Large intestine (tissue), 12 donors: ENCODE measurements around the gene MYCBPAP. TPM values are rescaled to one million over a fixed set of nuclear protein-coding genes. Genes with fewer than 3 reads are reported as not detected.

Experiments used
- DNase-seq, 2 donors: peaks; one replicate each; pipeline versions ENCODE4 v3.0.0 to v3.0.0-alpha.2; 2013
- H3K27ac ChIP-seq: one replicate; pipeline ENCODE4 v1.5.1; 2013; ENCODE audit warnings: low read length
- H3K27me3 ChIP-seq: 2 replicates; pipeline ENCODE4 v1.6.1; 2013; ENCODE audit warnings: low read length; ENCODE audit not compliant: control insufficient read depth, insufficient read depth
- H3K36me3 ChIP-seq: 2 replicates; pipeline ENCODE4 v1.6.1; 2013; ENCODE audit warnings: low read length; ENCODE audit not compliant: control insufficient read depth, insufficient read depth
- H3K4me1 ChIP-seq: one replicate; pipeline ENCODE4 v1.6.1; 2013; ENCODE audit warnings: low read length; ENCODE audit not compliant: control insufficient read depth, insufficient read depth
- H3K4me3 ChIP-seq: one replicate; pipeline ENCODE4 v1.5.1; 2013; ENCODE audit warnings: low read length
- H3K9me3 ChIP-seq: one replicate; pipeline ENCODE4 v1.6.1; 2013; ENCODE audit warnings: mild to moderate bottlenecking, low read depth, low read length, moderate library complexity; ENCODE audit not compliant: control insufficient read depth
- WGBS: methylation state at CpG from one replicate; pipeline ENCODE4 v1.1.5; 2013; ENCODE audit warnings: low lambda C conversion rate; ENCODE audit not compliant: insufficient coverage; 5-methylcytosine and 5-hydroxymethylcytosine counted together
- long read RNA-seq, 11 donors: transcript quantifications; one replicate each; lab custom pipeline, GENCODE V29; 2026
- polyA plus RNA-seq: library from polyadenylated mRNA; unstranded; fragments of 120-200 nt; gene quantifications from one replicate; pipeline ENCODE4 v1.2.1, GENCODE V29; 2013

MYCBPAP gene
- 1.8 TPM for polyA plus RNA-seq
- long read RNA-seq, donor 1: 0 reads
- long read RNA-seq, donor 2: 0 reads
- long read RNA-seq, donor 3: 0 reads
- long read RNA-seq, donor 4: 0 reads
- long read RNA-seq, donor 5: 0 reads
- long read RNA-seq, donor 6: 0 reads
- long read RNA-seq, donor 7: 0 reads
- long read RNA-seq, donor 8: 0 reads
- long read RNA-seq, donor 9: 0 reads
- long read RNA-seq, donor 10: 0 reads
- long read RNA-seq, donor 11: 0 reads

- H3K9me3 ChIP-seq: no peaks in the 10 kb centered on the region
- H3K4me1 ChIP-seq: peaks cover 31% of the 10 kb centered on the region
- no CpG with 5 or more reads among the region's 66 CpGs for WGBS
- H3K27me3 ChIP-seq: no peaks in the 10 kb centered on the region
- DNase-seq: peak; percentile 76 to 84
- peak within 1 kb of the TSS; percentile 56 for H3K27ac ChIP-seq
- no peaks in the 10 kb centered on the region for H3K36me3 ChIP-seq
- peak within 1 kb of the TSS; percentile 41 for H3K4me3 ChIP-seq
These were observed at the start of gene MYCBPAP for GRCh38 chr17:50507871-50508572. MYCBPAP (plus strand) TSS chr17:50508439; CDS start chr17:50508675, 236 bp downstream.

- Histone ChIP-seq H3K4me3 (no peak overlapping the region), H3K27me3 (no peaks in the 10 kb centered on the region), H3K4me1 (peaks cover 21% of the 10 kb centered on the region), H3K27ac (peak overlapping the region; percentile 71), H3K36me3 (peaks cover 26% of the 10 kb centered on the region), H3K9me3 (no peaks in the 10 kb centered on the region)
- peak; percentile 81 to 88 for DNase-seq
- WGBS: 80% methylated on average over 1 of the region's 16 CpGs
These were observed 49.2 kb upstream of the MYCBPAP start for GRCh38 chr17:50458701-50459676.

GRCh38 chr17:50459756-50460155, 48.5 kb upstream of the MYCBPAP start:
- H3K9me3 ChIP-seq: no peaks in the 10 kb centered on the region
- peaks cover 21% of the 10 kb centered on the region for H3K4me1 ChIP-seq
- DNase-seq: no peak
- no peak overlapping the region for H3K4me3 ChIP-seq
- peaks cover 28% of the 10 kb centered on the region for H3K36me3 ChIP-seq
- peak overlapping the region; percentile 30 for H3K27ac ChIP-seq
- no CpG with 5 or more reads among the region's 4 CpGs for WGBS
- H3K27me3 ChIP-seq: no peaks in the 10 kb centered on the region

- no peak overlapping the region for H3K4me3 ChIP-seq
- H3K9me3 ChIP-seq: no peaks in the 10 kb centered on the region
- WGBS: no CpG with 5 or more reads among the region's 9 CpGs
- DNase-seq: no peak
- H3K27me3 ChIP-seq: no peaks in the 10 kb centered on the region
- peaks cover 21% of the 10 kb centered on the region for H3K4me1 ChIP-seq
- H3K27ac ChIP-seq: no peak overlapping the region
- peaks cover 33% of the 10 kb centered on the region for H3K36me3 ChIP-seq
These were observed 47.3 kb upstream of the MYCBPAP start for GRCh38 chr17:50460831-50461526.

- DNase-seq: no peak
- Histone ChIP-seq H3K27ac (no peak overlapping the region), H3K36me3 (peaks cover 33% of the 10 kb centered on the region), H3K9me3 (no peaks in the 10 kb centered on the region), H3K4me3 (no peak overlapping the region), H3K27me3 (no peaks in the 10 kb centered on the region), H3K4me1 (peaks cover 26% of the 10 kb centered on the region)
- WGBS: no CpG with 5 or more reads among the region's 14 CpGs
These were observed 46.6 kb upstream of the MYCBPAP start for GRCh38 chr17:50461550-50462132.

GRCh38 chr17:50462446-50462845, 45.8 kb upstream of the MYCBPAP start:
- H3K4me3 ChIP-seq: no peak overlapping the region
- H3K9me3 ChIP-seq: no peaks in the 10 kb centered on the region
- peaks cover 30% of the 10 kb centered on the region for H3K4me1 ChIP-seq
- H3K27me3 ChIP-seq: peaks cover 2% of the 10 kb centered on the region
- H3K36me3 ChIP-seq: peaks cover 33% of the 10 kb centered on the region
- whole genome bisulfite sequencing: no CpG with 5 or more reads among the region's 9 CpGs
- H3K27ac ChIP-seq: no peak overlapping the region
- no peak for DNase-seq

GRCh38 chr17:50464121-50464520, 44.1 kb upstream of the MYCBPAP start:
- DNase-seq: no peak
- Histone ChIP-seq H3K4me3 (no peak overlapping the region), H3K9me3 (peaks cover 6% of the 10 kb centered on the region), H3K36me3 (peaks cover 33% of the 10 kb centered on the region), H3K27ac (no peak overlapping the region), H3K4me1 (peaks cover 25% of the 10 kb centered on the region), H3K27me3 (peaks cover 17% of the 10 kb centered on the region)
- WGBS: no CpG with 5 or more reads among the region's 3 CpGs

- H3K36me3 ChIP-seq: peaks cover 33% of the 10 kb centered on the region
- peaks cover 25% of the 10 kb centered on the region for H3K4me1 ChIP-seq
- no peak overlapping the region for H3K4me3 ChIP-seq
- H3K9me3 ChIP-seq: peaks cover 6% of the 10 kb centered on the region
- H3K27ac ChIP-seq: no peak overlapping the region
- DNase-seq: no peak
- peaks cover 20% of the 10 kb centered on the region for H3K27me3 ChIP-seq
- no CpG with 5 or more reads among the region's 4 CpGs for WGBS
These were observed 43.5 kb upstream of the MYCBPAP start for GRCh38 chr17:50464736-50465135.

GRCh38 chr17:50465171-50465570, 43.1 kb upstream of the MYCBPAP start:
- Histone ChIP-seq H3K27me3 (peaks cover 20% of the 10 kb centered on the region), H3K4me1 (peaks cover 25% of the 10 kb centered on the region), H3K9me3 (peaks cover 6% of the 10 kb centered on the region), H3K36me3 (peaks cover 33% of the 10 kb centered on the region), H3K27ac (no peak overlapping the region), H3K4me3 (no peak overlapping the region)
- no CpG with 5 or more reads among the region's 6 CpGs for WGBS
- DNase-seq: no peak
